Measurements from ENCODE around the gene HOXA11.

Gene HOXA11

DNA sequence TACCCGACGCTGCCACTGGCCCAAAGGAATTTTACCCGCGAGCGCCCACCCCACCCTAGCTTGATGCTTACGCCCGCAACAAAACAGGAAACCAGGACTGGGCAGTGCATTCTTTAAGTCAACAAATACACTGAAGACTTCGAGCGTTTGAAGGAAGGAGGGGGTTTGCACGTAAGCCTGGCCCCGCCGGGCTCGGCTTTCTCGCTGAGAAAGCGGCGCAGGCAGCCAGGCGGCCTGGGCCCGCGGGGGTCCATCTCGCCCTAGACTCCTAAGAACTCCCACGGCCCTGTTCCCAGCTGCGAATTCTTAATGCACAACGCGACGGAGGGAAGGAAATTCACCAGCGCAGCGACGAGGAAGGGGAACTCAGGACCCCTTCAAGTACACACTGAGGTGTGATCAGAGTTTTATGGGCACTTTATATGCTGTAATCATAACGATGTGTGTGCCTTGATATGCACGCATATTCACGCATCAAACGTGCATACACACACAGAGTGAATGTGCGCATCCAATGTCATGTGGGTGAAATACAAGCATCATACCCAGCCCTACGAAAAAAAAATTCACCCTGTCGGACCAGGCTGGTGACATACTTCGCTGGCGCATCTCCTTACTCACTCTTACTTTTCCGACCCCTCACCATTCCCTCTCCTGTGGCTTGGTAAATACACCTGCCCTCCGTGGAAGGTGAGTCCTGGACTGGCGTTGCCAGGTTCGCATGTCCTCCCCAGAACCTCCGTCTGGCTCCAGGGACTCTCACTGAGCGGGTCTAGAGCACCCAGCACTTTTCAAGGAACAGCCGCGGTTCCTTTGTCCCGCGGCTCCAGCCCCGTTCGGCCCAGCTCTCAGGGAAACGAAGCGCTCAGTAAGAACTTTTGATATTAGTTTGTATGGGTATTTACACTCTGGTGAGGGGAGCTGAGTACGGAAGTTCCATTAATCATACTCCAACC lies 20.6 kb upstream of the HOXA11 start:
- no peak for DNase-seq (ENCODE audit: low read depth)

DNA sequence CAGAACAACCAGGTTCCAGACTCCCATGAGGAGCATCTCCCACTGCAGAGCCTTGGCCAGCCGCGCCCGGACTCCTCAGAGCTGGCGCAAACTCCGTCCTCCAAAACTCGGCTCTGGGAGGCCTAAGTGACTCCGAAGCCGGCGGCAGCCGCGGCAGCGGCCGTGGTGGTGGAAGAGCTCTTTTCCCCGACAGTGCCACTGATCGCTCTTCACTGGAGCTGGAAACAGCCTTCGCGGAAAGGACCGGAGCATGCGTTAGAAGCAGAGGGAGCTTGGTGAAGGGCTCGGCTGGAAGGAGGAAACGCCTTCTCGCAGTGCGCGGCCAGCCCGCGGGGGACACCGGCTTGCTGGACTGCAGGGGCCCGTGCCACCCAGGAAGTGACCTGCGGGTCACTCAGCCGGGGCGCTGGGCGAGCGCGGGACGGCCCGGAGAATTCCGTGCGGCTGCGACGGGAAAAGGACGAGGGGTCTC lies 19.9 kb upstream of the HOXA11 start:
- DNase-seq (ENCODE audit: low read depth), result no peak

DNA sequence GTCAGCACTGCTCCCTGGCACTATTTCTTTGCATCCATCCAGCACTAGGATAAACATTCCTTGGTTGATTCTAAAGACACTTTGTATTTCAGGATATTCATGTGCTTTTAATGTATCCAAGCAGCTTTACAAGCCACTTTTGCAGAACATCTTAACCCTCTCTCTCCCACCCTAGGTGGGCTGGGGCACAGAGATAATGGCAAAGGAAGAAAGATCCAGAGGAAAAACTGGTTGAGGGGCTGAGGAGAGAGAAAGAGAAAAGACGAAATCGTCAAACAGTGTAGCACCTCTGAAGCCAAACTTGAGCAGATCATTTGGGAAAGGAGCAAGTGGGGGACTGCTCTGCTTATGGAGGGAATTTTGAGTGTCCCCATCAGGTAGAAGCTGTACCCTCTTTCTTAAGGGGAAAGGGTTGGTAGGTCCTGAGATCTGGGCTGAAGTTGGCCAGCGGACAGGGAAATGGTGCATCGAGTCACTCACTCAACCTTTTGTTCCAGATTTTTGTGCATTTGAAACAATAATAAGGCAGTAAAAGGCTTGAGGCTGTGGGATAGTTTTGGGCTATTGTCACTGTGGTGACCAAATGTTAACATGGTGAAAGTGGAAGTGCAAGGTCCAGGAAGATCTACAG lies 19.0 kb upstream of the HOXA11 start:
- no peak for DNase-seq (ENCODE audit: low read depth)

GRCh38 chr7:27203365-27203953 lies 18.4 kb upstream of the HOXA11 start:
- no peak for DNase-seq (ENCODE audit: low read depth)

- no peak for DNase-seq (ENCODE audit: low read depth)
Observed at GRCh38 chr7:27202862-27203134, 17.8 kb upstream of the HOXA11 start.

DNA sequence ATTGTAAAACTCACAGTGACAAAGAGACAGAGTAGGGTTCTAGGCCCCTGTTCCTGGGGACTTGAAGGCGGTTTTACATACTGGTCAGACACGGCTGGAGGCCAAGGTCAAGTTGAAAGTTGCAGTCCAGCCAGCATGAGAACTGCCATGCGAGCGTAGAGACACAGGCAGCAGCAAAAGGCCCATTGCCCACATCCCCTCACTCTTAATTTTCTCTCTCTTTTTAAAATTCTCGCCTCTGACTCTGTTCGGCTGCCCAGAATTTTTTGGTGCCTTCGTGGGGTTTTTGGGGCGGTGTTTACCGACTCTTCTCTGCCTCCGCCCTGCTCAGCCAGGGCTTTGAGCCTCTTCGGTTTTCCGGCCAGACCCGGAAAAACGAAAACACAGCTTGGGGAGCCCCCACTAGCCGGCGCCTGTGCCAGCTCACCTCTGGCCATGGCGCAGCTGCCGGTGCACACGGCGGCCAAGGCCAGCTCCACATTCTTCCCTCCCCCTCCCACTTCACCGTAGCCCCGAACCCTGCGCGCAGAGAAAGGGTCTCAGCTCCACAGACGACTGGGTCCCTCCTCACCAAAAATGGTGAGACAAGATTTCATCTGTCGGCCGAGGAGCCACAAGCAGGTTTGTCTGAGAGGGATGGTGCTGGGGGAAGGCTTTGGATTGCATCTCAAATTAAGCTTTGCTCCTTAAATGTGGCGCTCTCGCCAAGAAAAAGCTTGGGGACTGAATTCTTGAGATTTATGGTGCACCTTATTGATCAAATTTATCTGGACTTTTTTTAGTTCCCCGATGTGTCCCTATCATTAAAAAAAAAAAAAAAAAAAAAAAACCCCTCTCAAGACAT lies 17.2 kb upstream of the HOXA11 start:
- no peak for DNase-seq (ENCODE audit: low read depth)

DNA sequence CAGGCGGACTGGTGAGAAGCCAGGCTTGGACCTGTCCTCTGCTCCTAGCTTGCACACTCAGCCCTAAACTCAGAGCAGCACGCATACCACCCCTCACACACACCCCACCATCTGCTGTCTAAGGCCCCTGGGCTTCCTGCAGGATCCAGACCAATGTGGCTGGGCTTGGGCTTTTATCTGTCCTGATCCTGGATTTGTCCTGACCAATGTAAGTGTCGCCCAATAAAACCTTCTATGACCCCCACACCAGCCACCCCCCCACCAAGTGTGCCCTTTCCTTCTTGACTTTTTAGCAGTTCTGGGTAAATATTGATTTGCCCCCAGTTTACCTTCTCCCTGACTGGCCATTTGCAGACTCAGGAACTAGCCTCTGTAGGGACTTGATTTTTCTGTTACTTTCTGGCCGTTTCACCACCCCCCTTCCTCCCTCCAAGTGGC lies 16.6 kb upstream of the HOXA11 start:
- DNase-seq (ENCODE audit: low read depth), result no peak

DNA sequence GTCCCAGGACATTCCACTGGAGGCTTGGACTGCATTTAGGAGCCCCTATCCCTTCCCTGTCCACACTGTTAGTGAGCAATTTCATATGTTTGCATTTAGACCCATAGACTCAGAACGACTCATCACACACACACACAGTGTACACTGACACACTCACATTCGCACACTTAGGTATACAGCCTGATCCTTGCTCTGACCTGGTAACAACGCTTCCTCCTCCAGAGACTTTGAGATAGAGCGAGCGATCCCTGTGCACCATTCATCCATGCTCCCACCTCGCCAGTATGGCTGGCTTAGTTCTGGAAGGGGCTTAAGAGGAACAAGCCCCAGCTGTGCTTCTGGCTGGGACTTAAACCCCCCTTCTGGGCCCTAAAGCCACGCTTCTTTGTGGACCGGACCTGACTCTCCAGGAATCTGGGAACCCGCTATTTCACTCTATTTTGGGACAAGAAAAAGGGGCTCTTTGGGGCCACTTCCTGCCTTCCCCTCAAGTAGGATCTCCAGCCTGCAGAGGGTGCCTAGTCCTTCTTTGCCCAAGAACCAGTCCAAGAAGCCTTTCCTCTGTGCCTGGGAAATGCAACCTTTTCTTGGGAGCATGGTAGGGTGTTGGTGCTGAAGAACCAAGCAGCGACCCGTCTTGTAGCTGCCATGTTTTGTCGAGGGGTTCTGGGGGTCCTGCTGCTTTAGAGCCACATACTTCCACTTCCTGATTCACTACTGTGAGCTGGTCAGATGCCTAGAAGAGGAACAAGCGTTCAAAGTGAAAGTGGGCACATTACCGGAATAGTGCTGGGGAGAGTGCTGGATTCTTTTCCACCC lies 15.9 kb upstream of the HOXA11 start:
- DNase-seq (ENCODE audit: low read depth), result no peak

DNA sequence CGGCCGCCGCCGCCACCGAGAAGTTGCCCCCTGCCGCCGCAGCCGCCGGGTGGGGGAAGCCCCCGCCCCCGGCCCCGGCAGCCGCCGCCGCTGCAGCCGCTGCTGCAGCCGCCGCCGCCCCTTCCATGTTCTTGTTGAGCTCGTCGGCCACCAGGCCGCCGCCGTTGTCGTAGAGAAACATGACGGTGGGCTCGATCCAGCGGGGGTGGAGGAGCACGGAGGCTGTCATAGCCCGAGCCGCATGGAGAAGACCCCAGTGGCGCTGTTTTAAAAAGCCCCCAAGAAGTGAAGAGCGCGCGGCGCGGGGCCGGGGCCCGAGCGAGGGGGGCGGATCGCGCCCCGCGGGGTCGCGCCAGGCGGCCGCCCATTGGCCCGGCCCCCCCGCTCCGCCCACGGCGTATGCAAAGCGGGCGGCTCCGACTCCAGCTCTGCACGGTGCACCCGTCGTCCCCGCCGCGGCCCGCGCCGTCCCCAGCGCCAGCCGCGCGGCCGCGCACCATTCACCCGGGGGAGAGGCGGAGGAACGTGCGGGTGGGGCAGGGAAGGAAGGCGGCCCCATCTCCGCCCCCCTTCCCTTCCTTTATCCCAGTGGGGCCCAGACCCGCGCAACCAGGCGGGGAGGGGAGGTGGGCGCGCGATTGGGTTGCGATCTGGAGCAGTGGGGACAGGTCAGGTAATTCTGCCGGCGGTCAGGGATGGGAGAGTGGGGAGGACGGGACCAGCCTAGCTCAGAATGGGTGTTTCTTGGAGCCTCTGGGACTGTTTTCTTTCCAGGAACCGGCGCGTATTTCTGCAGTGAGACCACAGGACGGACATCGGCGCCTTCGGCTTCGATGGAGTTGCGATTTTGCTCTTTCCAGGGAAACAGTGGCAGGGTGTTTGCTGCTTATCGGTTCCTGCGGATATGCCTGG lies 15.1 kb upstream of the HOXA11 start, which contains the start of gene HOXA13:
Gene HOXA13, minus strand, starts transcription at position 243 of the 912 bp plus-strand sequence. Its CDS starts 14 bp downstream, at position 229.
- no peak for DNase-seq (ENCODE audit: low read depth)

DNA sequence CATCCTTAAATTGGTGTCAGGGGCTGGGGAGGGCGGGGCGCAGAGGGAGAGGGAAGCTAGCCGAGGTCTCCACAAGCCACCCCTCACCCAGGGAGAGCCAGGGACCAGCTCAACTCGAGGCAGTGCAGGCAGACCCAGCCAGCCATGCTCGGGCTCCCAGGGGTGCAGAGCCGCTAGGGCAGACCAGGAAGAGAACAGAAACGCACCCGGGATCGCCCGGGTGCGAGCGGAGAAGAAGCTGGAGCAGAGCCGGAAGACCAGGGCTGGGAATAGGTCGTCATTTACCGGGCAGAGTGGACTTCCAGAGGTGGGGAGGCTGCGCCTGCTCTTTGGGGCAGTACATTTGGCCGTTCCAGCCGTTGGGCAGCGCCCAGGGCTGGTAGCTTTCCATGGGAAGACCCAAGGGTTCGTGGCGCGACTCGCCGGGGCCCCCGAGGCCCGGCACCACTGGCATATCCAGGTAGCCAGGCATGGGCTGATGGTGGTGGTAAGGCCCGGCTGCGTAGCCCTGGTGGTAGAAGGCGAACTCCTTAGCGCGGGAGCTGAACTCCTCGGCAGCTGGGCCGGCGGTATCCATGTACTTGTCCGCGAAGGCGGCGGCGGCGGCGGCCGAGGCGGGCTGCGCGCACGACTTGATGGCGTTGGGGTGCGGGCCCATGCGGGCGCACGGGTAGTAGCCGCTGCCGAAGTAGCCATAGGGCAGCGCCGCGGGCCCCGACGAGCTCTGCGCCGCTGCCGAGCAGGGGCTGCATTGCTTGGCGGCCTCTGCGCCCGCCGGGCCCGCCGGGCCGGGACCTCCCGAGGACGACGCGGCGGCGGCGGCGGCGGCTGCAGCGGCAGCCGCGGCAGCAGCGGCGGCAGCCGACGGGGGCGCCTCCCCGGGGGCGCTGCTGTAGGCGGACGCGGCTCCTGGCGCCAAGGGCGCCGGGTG lies 14.1 kb upstream of the HOXA11 start:
- DNase-seq (ENCODE audit: low read depth), result no peak

GRCh38 chr7:27198138-27198841 lies 13.3 kb upstream of the HOXA11 start:
- DNase-seq (ENCODE audit: low read depth), result no peak

DNA sequence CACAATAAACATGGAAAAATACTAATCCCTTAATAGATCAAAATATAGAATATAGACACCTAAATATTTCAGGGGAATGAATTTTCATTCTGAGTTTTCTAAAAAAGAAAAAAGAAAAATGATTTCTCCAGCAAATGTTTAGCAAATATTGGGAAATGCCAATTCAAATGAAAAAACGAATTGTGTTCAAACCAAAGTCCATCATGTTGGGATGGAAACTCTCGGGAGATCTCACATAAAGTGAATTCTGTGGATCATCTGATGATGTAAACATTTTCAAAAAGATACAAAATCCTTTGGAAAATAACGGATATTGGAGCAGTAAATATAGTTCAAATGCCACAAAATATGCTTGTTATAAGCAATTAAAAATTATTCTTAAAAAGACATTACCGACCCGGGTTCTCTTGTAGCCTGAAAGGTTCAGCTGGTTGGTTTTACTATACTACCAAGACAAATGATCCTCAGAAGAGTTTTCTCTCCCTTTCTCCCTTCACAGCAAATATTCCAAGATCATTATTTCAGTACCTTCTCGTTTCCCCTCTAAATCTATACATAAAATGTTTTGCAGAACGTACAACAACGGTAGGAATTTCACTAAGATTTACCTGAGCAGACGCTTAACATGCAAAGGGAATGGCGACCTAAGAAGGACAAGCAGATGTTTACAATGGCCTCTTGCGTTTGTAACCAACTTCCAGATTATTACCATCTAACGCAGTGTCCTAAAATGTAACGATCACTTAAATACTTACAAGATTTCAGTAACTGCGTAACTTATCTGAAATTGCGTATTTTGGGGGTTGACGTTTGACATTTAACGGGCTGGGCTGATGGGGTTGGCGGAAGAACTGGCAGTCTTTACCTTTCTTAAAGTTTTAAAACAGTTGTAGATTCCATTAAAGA lies 12.4 kb upstream of the HOXA11 start:
- DNase-seq (ENCODE audit: low read depth), result no peak

DNA sequence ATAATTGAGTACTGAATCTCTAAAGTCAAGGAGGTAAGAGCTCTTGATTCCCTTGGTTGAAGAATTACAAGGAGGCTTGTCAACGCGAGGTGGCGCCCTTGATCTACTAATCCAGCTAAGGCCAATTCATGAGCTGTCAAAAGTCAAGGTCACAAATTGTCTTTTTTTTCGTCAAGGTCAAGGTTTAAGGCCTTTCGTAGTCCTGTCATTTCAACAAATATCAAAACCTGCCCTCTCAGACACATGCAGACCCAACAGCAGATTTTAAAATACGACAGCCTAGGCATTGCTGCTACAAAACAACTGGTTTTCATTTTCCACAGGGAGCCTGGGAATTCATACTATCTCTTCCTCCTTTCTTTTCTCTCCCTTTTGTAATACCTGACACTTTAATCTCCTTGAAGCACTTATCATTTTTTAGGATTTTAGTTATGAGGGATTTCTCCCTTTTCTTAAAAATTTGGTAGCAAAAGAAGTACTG lies 11.3 kb upstream of the HOXA11 start:
- peak; percentile 75 for DNase-seq (ENCODE audit: low read depth)

DNA sequence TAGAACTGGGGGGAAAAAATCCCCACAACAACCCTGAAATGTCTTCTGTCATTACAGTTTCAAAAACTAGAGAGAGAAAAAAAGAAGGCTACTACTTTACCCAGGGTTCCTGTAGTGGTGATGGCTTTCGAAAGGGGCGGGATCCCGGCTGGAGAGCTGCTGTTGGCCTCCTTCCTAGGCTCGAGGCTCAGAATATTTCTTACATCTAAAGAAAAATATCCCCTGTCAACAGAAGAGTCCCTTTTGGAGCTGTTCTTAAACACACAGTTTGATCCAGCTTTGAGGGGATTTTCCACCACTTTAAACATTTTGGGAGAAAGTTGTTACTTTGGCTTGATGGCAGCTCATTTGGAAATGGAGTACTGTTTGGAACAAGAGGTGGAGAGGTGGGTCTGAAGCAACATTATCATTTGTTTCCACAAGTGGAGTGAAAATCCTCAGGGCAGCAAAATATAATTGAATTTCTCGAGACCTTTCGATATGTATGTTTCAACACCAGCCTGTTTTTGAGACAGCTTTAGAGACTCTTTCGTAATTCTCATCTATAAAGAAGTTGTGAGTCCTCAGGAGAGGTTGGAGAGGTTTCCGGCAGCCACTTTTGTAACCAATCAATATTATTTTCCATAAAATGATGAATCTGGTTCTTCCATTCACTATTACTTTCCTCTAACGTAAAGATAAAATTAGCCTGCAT lies 9.8 kb upstream of the HOXA11 start:
- DNase-seq (ENCODE audit: low read depth), result no peak

- DNase-seq (ENCODE audit: low read depth), result no peak
Observed at GRCh38 chr7:27194002-27194352, 8.9 kb upstream of the HOXA11 start.

DNA sequence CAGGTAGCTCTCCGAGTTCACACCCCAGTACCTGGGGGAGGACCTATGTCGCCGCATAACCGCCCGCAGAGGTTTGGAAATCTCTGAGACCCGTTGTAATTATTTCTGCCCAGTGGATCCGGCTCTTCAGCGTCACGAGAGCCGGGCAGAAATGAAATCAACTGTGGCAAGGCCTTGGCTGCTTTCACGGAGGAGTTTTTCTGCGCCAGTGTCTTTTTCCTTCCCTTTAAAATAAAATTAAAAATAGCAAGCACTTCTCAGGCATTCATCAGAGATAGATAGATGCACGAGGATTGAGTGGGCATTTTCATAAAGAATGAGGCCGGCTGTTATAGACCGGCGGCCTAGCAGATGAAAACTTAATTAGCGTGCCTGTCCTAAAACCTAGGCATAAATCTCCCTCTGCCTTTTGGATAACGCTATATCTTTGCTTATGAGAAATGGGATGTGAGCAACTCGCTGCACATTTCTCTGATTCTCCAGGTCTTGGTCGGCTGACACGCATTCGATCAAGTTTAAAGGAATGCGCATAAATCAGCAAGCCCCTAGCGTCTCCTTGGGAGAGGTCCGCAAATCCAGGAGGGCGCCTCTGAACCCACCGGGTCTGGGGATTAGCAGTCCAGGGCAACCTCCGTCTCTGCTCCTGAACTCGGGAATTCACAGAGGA lies 8.4 kb upstream of the HOXA11 start:
- DNase-seq (ENCODE audit: low read depth), result no peak

All from stimulated activated CD4-positive, alpha-beta T cell treated with anti-CD3 and anti-CD28 coated beads, Interleukin-2, amount 100 ng/mL, for 4 hours (primary cell).